Measurements from ENCODE around the gene SMCO4. TPM values are rescaled to one million over a fixed set of nuclear protein-coding genes. Genes with fewer than 3 reads are reported as not detected.
A peak's percentile ranks its signal among the peaks of the same experiment; 100 is the strongest.
"Not testable (repeated sequence)": the region's sequence is repeated elsewhere in the genome, so short reads cannot be mapped to it uniquely, and the experiment has no call there.

SMCO4 gene
- 17.3 TPM for total RNA-seq
- long read RNA-seq, transcript SMCO4-201 (3 exons, 1,104 nt): major isoform, 12 of 26 reads
- long read RNA-seq, partial matches to known transcripts: 2 of 26 reads
- long read RNA-seq, other reads (novel, unspliced or antisense): 12 of 26 reads

GRCh38 chr11:93543292-93543977 lies at the start of gene SMCO4:
TSS of gene SMCO4 (minus strand) at chr11:93543391. CDS start at chr11:93479189, 64,202 bp downstream.
- peak; percentile 96 for DNase-seq (ENCODE audit: low spot score)

GRCh38 chr11:93591247-93591898 lies 48.2 kb upstream of the SMCO4 start:
- no peak for DNase-seq (ENCODE audit: low spot score)

- no peak for DNase-seq (ENCODE audit: low spot score)
Observed at GRCh38 chr11:93589347-93589746, 46.2 kb upstream of the SMCO4 start.

- DNase-seq (ENCODE audit: low spot score): no peak
Observed at GRCh38 chr11:93587858-93588581, 44.8 kb upstream of the SMCO4 start.

- DNase-seq (ENCODE audit: low spot score): not testable (repeated sequence)
Observed at GRCh38 chr11:93587425-93587824, 44.2 kb upstream of the SMCO4 start.

GRCh38 chr11:93585758-93586157 lies 42.6 kb upstream of the SMCO4 start:
- no peak for DNase-seq (ENCODE audit: low spot score)

- no peak for DNase-seq (ENCODE audit: low spot score)
Observed at GRCh38 chr11:93583490-93583889, 40.3 kb upstream of the SMCO4 start.

- DNase-seq (ENCODE audit: low spot score): no peak
Observed at GRCh38 chr11:93579187-93579751, 36.1 kb upstream of the SMCO4 start.

- no peak for DNase-seq (ENCODE audit: low spot score)
Observed at GRCh38 chr11:93577286-93577685, 34.1 kb upstream of the SMCO4 start.

GRCh38 chr11:93576870-93577269 lies 33.7 kb upstream of the SMCO4 start:
- DNase-seq (ENCODE audit: low spot score): not testable (repeated sequence)

- no peak for DNase-seq (ENCODE audit: low spot score)
Observed at GRCh38 chr11:93574638-93575220, 31.5 kb upstream of the SMCO4 start.

GRCh38 chr11:93573184-93573583 lies 30.0 kb upstream of the SMCO4 start:
- DNase-seq (ENCODE audit: low spot score): no peak

- no peak for DNase-seq (ENCODE audit: low spot score)
Observed at GRCh38 chr11:93572621-93573020, 29.4 kb upstream of the SMCO4 start.

GRCh38 chr11:93572171-93572570 lies 29.0 kb upstream of the SMCO4 start:
- no peak for DNase-seq (ENCODE audit: low spot score)

GRCh38 chr11:93571612-93572011 lies 28.4 kb upstream of the SMCO4 start:
- no peak for DNase-seq (ENCODE audit: low spot score)

- no peak for DNase-seq (ENCODE audit: low spot score)
Observed at GRCh38 chr11:93570759-93571413, 27.7 kb upstream of the SMCO4 start.

GRCh38 chr11:93569496-93569895 lies 26.3 kb upstream of the SMCO4 start:
- no peak for DNase-seq (ENCODE audit: low spot score)

GRCh38 chr11:93568726-93569125 lies 25.5 kb upstream of the SMCO4 start:
- no peak for DNase-seq (ENCODE audit: low spot score)

GRCh38 chr11:93567401-93567895 lies 24.3 kb upstream of the SMCO4 start:
- DNase-seq (ENCODE audit: low spot score): no peak

- no peak for DNase-seq (ENCODE audit: low spot score)
Observed at GRCh38 chr11:93564895-93565294, 21.7 kb upstream of the SMCO4 start.

GRCh38 chr11:93563857-93564256 lies 20.7 kb upstream of the SMCO4 start:
- DNase-seq (ENCODE audit: low spot score): no peak
